Measurements from ENCODE around the gene DLG1.

DLG1 gene

GRCh38 chr3:197317250-197317963, 19.0 kb upstream of the DLG1 start:
- no peak for DNase-seq (ENCODE audit: low spot score)

GRCh38 chr3:197312431-197312830, 14.0 kb upstream of the DLG1 start:
- no peak for DNase-seq (ENCODE audit: low spot score)

- no peak for DNase-seq (ENCODE audit: low spot score)
Observed at GRCh38 chr3:197311591-197311990, 13.2 kb upstream of the DLG1 start.

- DNase-seq (ENCODE audit: low spot score): no peak
Observed at GRCh38 chr3:197309528-197310361, 11.3 kb upstream of the DLG1 start.

- DNase-seq (ENCODE audit: low spot score): no peak
Observed at GRCh38 chr3:197308591-197308990, 10.2 kb upstream of the DLG1 start.

- DNase-seq (ENCODE audit: low spot score): no peak
Observed at GRCh38 chr3:197306374-197307086, 8.1 kb upstream of the DLG1 start.

- DNase-seq (ENCODE audit: low spot score): no peak
Observed at GRCh38 chr3:197305854-197306253, 7.4 kb upstream of the DLG1 start.

GRCh38 chr3:197303452-197303851, 5.0 kb upstream of the DLG1 start:
- DNase-seq (ENCODE audit: low spot score): no peak

- no peak for DNase-seq (ENCODE audit: low spot score)
Observed at GRCh38 chr3:197302696-197303341, 4.4 kb upstream of the DLG1 start.

- no peak for DNase-seq (ENCODE audit: low spot score)
Observed at GRCh38 chr3:197302033-197302432, 3.6 kb upstream of the DLG1 start.

GRCh38 chr3:197300361-197300760, 1.9 kb upstream of the DLG1 start:
- no peak for DNase-seq (ENCODE audit: low spot score)

GRCh38 chr3:197298945-197299854, 788 bp upstream of the DLG1 start:
- DNase-seq (ENCODE audit: low spot score): no peak

- DNase-seq (ENCODE audit: low spot score): peak; percentile 94
Observed at GRCh38 chr3:197297476-197298340, 704 bp downstream of the DLG1 start.

GRCh38 chr3:197297002-197297401, 1.4 kb downstream of the DLG1 start:
- DNase-seq (ENCODE audit: low spot score): no peak

- DNase-seq (ENCODE audit: low spot score): no peak
Observed at GRCh38 chr3:197296545-197296944, 1.9 kb downstream of the DLG1 start.

GRCh38 chr3:197295871-197296270, 2.5 kb downstream of the DLG1 start:
- DNase-seq (ENCODE audit: low spot score): no peak

- no peak for DNase-seq (ENCODE audit: low spot score)
Observed at GRCh38 chr3:197293605-197294237, 4.7 kb downstream of the DLG1 start.

GRCh38 chr3:197292648-197293047, 5.8 kb downstream of the DLG1 start:
- DNase-seq (ENCODE audit: low spot score): no peak

- no peak for DNase-seq (ENCODE audit: low spot score)
Observed at GRCh38 chr3:197292083-197292646, 6.2 kb downstream of the DLG1 start.
